HG02642 (cell line): ENCODE measurements around the gene GRIK3.

Source experiments
- ATAC-seq: cut with Tn5 transposase; IDR thresholded peaks from one replicate; pipeline ENCODE4 v1.9.1; 2021; ENCODE audit warnings: mild to moderate bottlenecking; ENCODE audit not compliant: unreplicated experiment, poor library complexity

GRIK3 gene

DNA sequence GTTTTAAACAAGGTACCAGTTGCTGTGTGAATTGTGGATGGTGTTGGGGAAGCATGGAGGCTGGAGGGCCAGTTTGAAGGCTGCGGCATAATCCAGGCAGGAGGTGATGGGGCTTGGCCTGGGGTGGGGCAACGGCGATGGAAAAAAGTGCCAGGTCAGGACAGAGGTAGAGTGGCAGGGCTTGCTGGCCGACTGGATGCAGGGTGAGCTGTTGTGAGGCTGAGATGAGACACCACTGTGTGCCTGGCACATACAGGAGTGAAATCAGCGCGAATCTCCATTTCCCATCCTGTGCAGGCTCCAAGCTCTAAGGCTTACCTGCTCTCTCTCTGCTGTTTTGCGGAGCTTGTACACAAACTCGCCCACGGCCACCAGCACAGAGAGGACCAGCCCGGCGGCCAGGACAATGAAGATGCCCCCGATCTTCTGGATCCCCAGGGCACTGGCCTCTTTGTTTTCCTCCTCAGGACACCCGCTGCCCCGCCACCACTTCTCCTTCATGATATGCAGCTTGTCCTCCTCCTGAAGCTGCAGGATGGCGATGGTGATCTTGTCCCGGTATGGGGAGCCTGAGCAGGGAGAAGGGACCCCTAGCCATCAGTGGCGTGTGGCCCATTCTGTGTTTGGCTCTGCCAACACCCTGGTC lies 229.5 kb downstream of the GRIK3 start:
- no peak for ATAC-seq

GRCh38 chr1:36803868-36804570 lies 230.3 kb downstream of the GRIK3 start:
- ATAC-seq: no peak

DNA sequence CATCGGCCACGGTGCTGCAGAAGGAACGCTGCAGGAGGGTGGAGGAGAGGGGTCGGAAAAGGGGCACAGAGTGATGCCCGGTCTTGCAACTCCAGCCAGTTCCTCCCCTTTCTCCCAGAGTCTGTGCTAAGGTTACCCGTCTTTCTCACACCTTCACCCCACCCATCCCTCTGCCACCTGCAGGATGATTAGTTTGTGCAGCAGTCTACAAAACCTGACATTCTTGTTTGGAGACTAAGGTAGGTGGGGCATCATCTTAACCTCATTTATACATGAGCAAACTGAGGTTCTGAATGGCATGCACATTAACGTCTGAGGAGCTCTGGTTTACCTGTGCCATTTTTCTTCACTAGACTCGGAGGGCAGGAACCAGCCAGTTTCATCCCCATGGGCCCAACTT lies 232.3 kb downstream of the GRIK3 start:
- no peak for ATAC-seq

- ATAC-seq: no peak
These were observed 236.6 kb downstream of the GRIK3 start for GRCh38 chr1:36797761-36798160.

DNA sequence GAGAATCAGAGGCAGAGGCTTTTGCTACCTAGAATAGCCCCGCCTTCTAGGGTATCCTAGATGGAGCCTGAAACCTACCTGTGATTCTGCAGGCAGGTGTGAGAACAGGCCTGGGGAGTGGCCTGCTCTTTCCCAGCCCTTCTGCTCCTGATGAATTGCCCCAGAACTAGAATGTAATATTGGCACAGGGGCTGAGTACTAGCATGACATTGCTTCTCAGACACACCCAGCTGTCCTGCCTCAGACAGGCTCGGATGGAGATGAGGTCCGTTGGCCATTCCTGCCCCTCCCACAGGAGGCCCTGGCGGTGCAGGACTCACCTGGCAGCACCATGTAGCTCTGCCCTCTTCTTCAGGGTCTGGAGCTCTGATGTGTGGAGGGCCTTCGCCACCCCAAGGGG lies 237.6 kb downstream of the GRIK3 start:
- ATAC-seq: no peak

DNA sequence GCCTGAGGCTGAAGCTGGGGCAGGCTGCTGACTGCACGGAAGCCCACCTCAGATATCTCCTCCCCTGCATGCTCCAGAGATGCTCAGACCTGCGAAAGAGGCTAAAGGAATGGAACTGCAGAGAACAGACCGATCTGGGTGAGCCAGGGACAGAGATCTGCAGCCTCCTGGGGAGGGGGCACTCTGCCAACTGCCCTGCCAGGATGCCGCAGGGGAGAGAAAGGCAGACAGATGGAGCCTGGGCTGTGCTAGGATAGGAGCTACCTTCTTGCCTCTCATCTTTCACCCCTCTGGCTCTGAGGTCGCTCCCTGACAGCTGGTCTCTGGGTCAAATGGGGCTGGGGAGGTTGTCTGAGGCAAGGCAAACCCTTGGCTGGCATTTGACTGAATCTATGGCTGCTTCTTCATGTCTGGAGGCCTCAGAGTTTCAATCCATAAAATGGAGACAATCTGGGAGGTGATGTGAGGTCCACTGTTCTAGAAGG lies 238.2 kb downstream of the GRIK3 start:
- ATAC-seq: no peak

- no peak for ATAC-seq
These were observed 239.9 kb downstream of the GRIK3 start for GRCh38 chr1:36794460-36794859.

DNA sequence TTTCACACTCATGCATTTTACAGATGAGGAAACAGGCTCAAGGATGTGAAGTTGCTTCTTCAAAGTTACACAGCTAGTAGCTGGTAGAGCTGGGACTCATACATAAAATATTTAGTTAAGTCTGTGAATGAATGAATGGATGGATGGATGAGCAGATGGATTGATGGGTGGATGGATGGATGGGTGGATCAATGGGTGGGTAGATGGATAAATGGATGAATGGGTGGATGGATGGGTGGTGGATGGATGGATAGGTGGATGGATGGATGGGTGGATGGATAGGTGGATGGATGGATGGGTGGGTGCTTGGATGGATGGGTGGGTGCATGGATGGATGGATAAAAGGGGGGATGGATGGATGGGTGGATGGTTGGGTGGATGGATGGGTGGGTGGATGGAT lies 240.9 kb downstream of the GRIK3 start:
- no peak for ATAC-seq

- ATAC-seq: no peak
These were observed 242.0 kb downstream of the GRIK3 start for GRCh38 chr1:36792292-36792691.

- ATAC-seq: no peak
These were observed 244.1 kb downstream of the GRIK3 start for GRCh38 chr1:36790191-36790590.

DNA sequence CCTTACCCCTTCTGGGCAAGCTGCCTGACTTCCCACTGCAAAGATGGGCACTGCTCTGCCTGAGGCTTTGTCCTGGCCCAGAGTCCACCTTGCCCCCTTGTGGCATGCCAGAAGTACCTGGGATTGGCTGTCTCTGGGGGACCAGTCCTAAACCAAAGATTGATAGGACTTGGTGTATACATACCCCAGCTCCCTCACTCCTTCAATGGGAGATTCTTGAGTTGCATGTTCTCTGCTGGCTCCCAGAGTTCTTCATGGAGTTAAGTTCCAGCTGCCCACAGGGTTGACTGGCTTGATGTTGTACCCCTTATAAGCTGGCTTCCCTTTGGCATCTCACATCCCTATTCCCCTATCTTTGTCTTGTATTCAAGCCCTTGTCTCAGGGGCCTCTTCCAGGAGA lies 244.8 kb downstream of the GRIK3 start:
- ATAC-seq: no peak

- ATAC-seq: no peak
These were observed 246.9 kb downstream of the GRIK3 start for GRCh38 chr1:36787312-36787913.

GRCh38 chr1:36786425-36786824 lies 247.9 kb downstream of the GRIK3 start:
- no peak for ATAC-seq

- no peak for ATAC-seq
These were observed 250.0 kb downstream of the GRIK3 start for GRCh38 chr1:36784147-36784859.

GRCh38 chr1:36783475-36783874 lies 250.8 kb downstream of the GRIK3 start:
- ATAC-seq: no peak

DNA sequence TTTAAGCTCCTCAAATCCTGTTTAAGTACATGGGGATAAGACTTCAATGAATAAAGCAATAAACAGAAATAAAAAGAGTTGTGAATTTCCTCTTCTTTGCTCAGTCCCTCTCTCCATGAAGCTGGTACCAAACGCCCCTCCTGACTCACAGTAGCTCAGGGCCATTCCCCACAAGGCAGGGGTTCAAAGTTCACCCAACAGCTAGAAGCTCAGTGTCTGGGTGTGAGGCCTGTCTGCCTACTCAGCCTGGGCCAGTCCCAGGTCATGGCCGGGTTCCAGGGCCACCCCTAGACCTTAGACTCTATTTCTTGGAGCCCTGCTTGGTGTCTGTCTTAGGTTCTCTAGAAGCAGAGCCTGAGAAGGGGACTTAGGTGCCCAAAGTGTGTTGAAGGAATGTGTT lies 251.5 kb downstream of the GRIK3 start:
- no peak for ATAC-seq

DNA sequence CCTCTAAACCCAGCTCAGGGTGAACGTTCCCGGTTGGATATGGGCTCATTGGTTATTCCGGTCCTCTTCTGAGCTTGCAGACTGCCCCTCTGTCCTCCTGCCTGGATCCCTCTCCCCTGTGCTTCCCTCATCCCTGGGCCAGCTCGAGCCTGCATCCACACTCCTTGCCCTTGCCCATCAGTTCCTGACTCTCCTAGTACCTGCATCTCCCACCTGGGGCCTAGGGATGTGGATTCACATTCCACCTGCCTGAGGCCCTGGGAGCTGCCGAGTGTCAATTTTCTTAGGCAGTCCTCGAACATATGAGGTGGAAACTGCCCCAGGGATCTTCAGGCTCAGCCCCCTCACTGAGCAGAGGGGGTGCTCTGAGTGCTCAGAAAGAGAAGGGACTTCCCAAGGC lies 252.2 kb downstream of the GRIK3 start:
- ATAC-seq: no peak

- ATAC-seq: no peak
These were observed 253.2 kb downstream of the GRIK3 start for GRCh38 chr1:36781098-36781497.

- ATAC-seq: no peak
These were observed 255.6 kb downstream of the GRIK3 start for GRCh38 chr1:36778740-36779139.

GRCh38 chr1:36776948-36777831 lies 257.1 kb downstream of the GRIK3 start:
- ATAC-seq: no peak
